H9 (cell line): ENCODE data around the gene ATP10B. TPM values are rescaled to one million over a fixed set of nuclear protein-coding genes. Genes with fewer than 3 reads are reported as not detected.

Source experiments
- DNase-seq: peaks from one replicate; pipeline ENCODE4 v3.0.0-alpha.2; 2017
- H2AFZ ChIP-seq: one replicate; pipeline ENCODE4 v1.6.1; 2013; ENCODE audit warnings: mild to moderate bottlenecking, low read length, control low read depth, moderate library complexity
- H2AK5ac ChIP-seq: 2 replicates; pipeline ENCODE4 v1.6.1; 2013; ENCODE audit warnings: low read length, control low read depth, mixed read lengths; ENCODE audit not compliant: insufficient read length
- H2BK120ac ChIP-seq: one replicate; pipeline ENCODE4 v1.6.1; 2013; ENCODE audit warnings: low read depth, mild to moderate bottlenecking, low read length, control low read depth, inconsistent platforms; ENCODE audit not compliant: poor library complexity, severe bottlenecking
- H2BK12ac ChIP-seq: 2 replicates; pipeline ENCODE4 v1.6.1; 2013; ENCODE audit warnings: low read length, control low read depth, mixed read lengths, low read depth; ENCODE audit not compliant: insufficient read length
- H2BK15ac ChIP-seq: 2 replicates; pipeline ENCODE4 v1.6.1; 2013; ENCODE audit warnings: low read depth, low read length, control low read depth
- H2BK20ac ChIP-seq: one replicate; pipeline ENCODE4 v1.6.1; 2013; ENCODE audit warnings: low read depth, mild to moderate bottlenecking, low read length, control low read depth, inconsistent platforms; ENCODE audit not compliant: poor library complexity, severe bottlenecking
- H2BK5ac ChIP-seq: 2 replicates; pipeline ENCODE4 v1.6.1; 2013; ENCODE audit warnings: low read length, control low read depth, mixed read lengths; ENCODE audit not compliant: insufficient read length
- H3K14ac ChIP-seq: 2 replicates; pipeline ENCODE4 v1.6.1; 2013; ENCODE audit warnings: low read length, control low read depth; ENCODE audit not compliant: insufficient read depth
- H3K18ac ChIP-seq: 2 replicates; pipeline ENCODE4 v1.6.1; 2013; ENCODE audit warnings: low read depth, mild to moderate bottlenecking, mixed read lengths, low read length, control low read depth; ENCODE audit not compliant: insufficient read length
- H3K23ac ChIP-seq: 2 replicates; pipeline ENCODE4 v1.6.1; 2013; ENCODE audit warnings: low read length, control low read depth, mixed read lengths, low read depth; ENCODE audit not compliant: insufficient read length
- H3K23me2 ChIP-seq: 2 replicates; pipeline ENCODE4 v1.6.1; 2013; ENCODE audit warnings: low read depth, mild to moderate bottlenecking, mixed read lengths, low read length, control low read depth; ENCODE audit not compliant: insufficient read length, poor library complexity, severe bottlenecking
- H3K27ac ChIP-seq: 2 replicates; pipeline ENCODE4 v1.5.1; 2013; ENCODE audit warnings: low read length, control low read depth, mixed read lengths, low read depth; ENCODE audit not compliant: insufficient read length
- H3K27me3 ChIP-seq: 2 replicates; pipeline ENCODE4 v1.6.1; 2013; ENCODE audit warnings: low read length, control low read depth, inconsistent platforms; ENCODE audit not compliant: insufficient read depth
- H3K4ac ChIP-seq: 2 replicates; pipeline ENCODE4 v1.6.1; 2013; ENCODE audit warnings: low read depth, mild to moderate bottlenecking, control low read depth, inconsistent platforms, low read length, moderate library complexity
- H3K4me1 ChIP-seq: 2 replicates; pipeline ENCODE4 v1.6.1; 2013; ENCODE audit warnings: low read length, control low read depth, inconsistent platforms; ENCODE audit not compliant: insufficient read depth
- H3K4me2 ChIP-seq: 2 replicates; pipeline ENCODE4 v1.6.1; 2013; ENCODE audit warnings: low read length, control low read depth, mixed read lengths; ENCODE audit not compliant: insufficient read length, insufficient read depth
- H3K56ac ChIP-seq: 2 replicates; pipeline ENCODE4 v1.6.1; 2013; ENCODE audit warnings: low read depth, mild to moderate bottlenecking, mixed read lengths, low read length, control low read depth; ENCODE audit not compliant: insufficient read length
- H3K79me1 ChIP-seq: 2 replicates; pipeline ENCODE4 v1.6.1; 2013; ENCODE audit warnings: low read depth, mild to moderate bottlenecking, moderate library complexity, low read length, control low read depth, inconsistent platforms; ENCODE audit not compliant: insufficient read depth, poor library complexity, severe bottlenecking
- H3K79me2 ChIP-seq: 2 replicates; pipeline ENCODE4 v1.6.1; 2013; ENCODE audit warnings: low read length, control low read depth, inconsistent platforms; ENCODE audit not compliant: insufficient read depth
- H3K9ac ChIP-seq: 2 replicates; pipeline ENCODE4 v1.6.1; 2013; ENCODE audit warnings: low read length, control low read depth, mixed read lengths; ENCODE audit not compliant: insufficient read length; ENCODE audit errors: extremely low read depth
- H3K9me3 ChIP-seq: one replicate; pipeline ENCODE4 v1.6.1; 2013; ENCODE audit warnings: low read depth, low read length, inconsistent platforms; ENCODE audit not compliant: control insufficient read depth
- H3T11ph ChIP-seq: one replicate; pipeline ENCODE4 v1.6.1; 2013; ENCODE audit warnings: mild to moderate bottlenecking, low read length, control low read depth, inconsistent platforms
- H4K20me1 ChIP-seq: one replicate; pipeline ENCODE4 v1.6.1; 2013; ENCODE audit not compliant: control insufficient read depth, insufficient read length, insufficient read depth
- H4K5ac ChIP-seq: 2 replicates; pipeline ENCODE4 v1.6.1; 2013; ENCODE audit warnings: low read depth, mild to moderate bottlenecking, mixed read lengths, low read length, control low read depth; ENCODE audit not compliant: insufficient read length
- H4K8ac ChIP-seq: replicated peaks from 2 replicates; pipeline ENCODE4 v1.6.1; 2013; ENCODE audit warnings: low read length, control low read depth, mixed read lengths, low read depth; ENCODE audit not compliant: insufficient read length
- H4K91ac ChIP-seq: 2 replicates; pipeline ENCODE4 v1.6.1; 2013; ENCODE audit warnings: low read depth, mild to moderate bottlenecking, moderate library complexity, mixed read lengths, low read length, control low read depth; ENCODE audit not compliant: insufficient read length
- H3K27ac Mint-ChIP-seq, 3 experiments: 2 replicates in 2 of 3; 3 replicates in 1 of 3; pipeline ENCODE4 v1.8.0; 2020 to 2021; ENCODE audit warnings: mixed read lengths in 3 of 3, mild to moderate bottlenecking in 1 of 3, moderate library complexity in 1 of 3
- H3K27me3 Mint-ChIP-seq: 2 replicates; pipeline ENCODE4 v1.8.0; 2021; ENCODE audit warnings: low read depth, mild to moderate bottlenecking, moderate library complexity, mixed read lengths
- H3K36me3 Mint-ChIP-seq, 3 experiments: 2 replicates in 2 of 3; 3 replicates in 1 of 3; pipeline ENCODE4 v1.8.0; 2020 to 2021; ENCODE audit warnings: low read depth in 3 of 3, mixed read lengths in 3 of 3; ENCODE audit not compliant: insufficient read depth in 1 of 3
- H3K4me1 Mint-ChIP-seq, 2 experiments: 2 replicates each; pipeline ENCODE4 v1.8.0; 2020; ENCODE audit warnings: mixed read lengths in 2 of 2
- H3K4me3 Mint-ChIP-seq, 2 experiments: 2 replicates in 1 of 2; 3 replicates in 1 of 2; pipeline ENCODE4 v1.8.0; 2020 to 2021; ENCODE audit warnings: mild to moderate bottlenecking in 2 of 2, mixed read lengths in 2 of 2, moderate library complexity in 1 of 2
- H3K9me3 Mint-ChIP-seq, 2 experiments: 2 replicates in 1 of 2; 3 replicates in 1 of 2; pipeline ENCODE4 v1.8.0; 2020; ENCODE audit warnings: mild to moderate bottlenecking in 2 of 2, mixed read lengths in 2 of 2, moderate library complexity in 1 of 2
- CTCF ChIP-seq: fragments of 200-600 bp; sonication (generic); conservative IDR thresholded peaks from 3 replicates; pipeline ENCODE4 v1.8.0; 2021; ENCODE audit warnings: antibody characterized with exemption, mild to moderate bottlenecking
- WGBS: extraction: QIAGEN DNeasy Blood & Tissue Kit; methylation state at CpG from one replicate; pipeline ENCODE4 v1.1.7; 2013; ENCODE audit warnings: missing lambda C conversion rate, low lambda C conversion rate, mixed read lengths; ENCODE audit not compliant: insufficient read length; ENCODE audit errors: extremely low coverage; 5-methylcytosine and 5-hydroxymethylcytosine counted together
- total RNA-seq: library from RNA; stranded (reverse); gene quantifications from 2 replicates; pipeline ENCODE4 v1.2.1, GENCODE V29; 2021

Gene ATP10B
- total RNA-seq, 1 experiment from 2014 or later: 0.42 TPM

GRCh38 chr5:160665460-160665859, 186.6 kb downstream of the ATP10B start:
- no peak overlapping the region for H3K4me3 Mint-ChIP-seq
- H3K4me1 ChIP-seq: no peaks in the 10 kb centered on the region
- no peaks in the 10 kb centered on the region for H3K27me3 ChIP-seq
- no peak overlapping the region for H2BK15ac ChIP-seq
- no peaks in the 10 kb centered on the region for H3K79me2 ChIP-seq
- no peak overlapping the region for H4K8ac ChIP-seq
- no peak overlapping the region for H2AFZ ChIP-seq
- no peak overlapping the region for H3K4ac ChIP-seq
- no peak overlapping the region for H2BK20ac ChIP-seq
- no peaks in the 10 kb centered on the region for H3K9me3 ChIP-seq
- no CpG with 5 or more reads among the region's 3 CpGs for WGBS
- H3K23me2 ChIP-seq: no peaks in the 10 kb centered on the region
- no peak overlapping the region for H3K14ac ChIP-seq
- no peak for TF ChIP-seq CTCF
- H3T11ph ChIP-seq: no peak overlapping the region
- H2BK12ac ChIP-seq: no peak overlapping the region
- no peaks in the 10 kb centered on the region for H3K27me3 Mint-ChIP-seq
- peaks cover 11 to 16% of the 10 kb centered on the region in 2 experiments for H3K4me1 Mint-ChIP-seq
- no peak for DNase-seq
- H3K27ac ChIP-seq: no peak overlapping the region
- H4K20me1 ChIP-seq: no peaks in the 10 kb centered on the region
- no peak overlapping the region for H3K23ac ChIP-seq
- no peak overlapping the region for H3K56ac ChIP-seq
- no peak overlapping the region for H3K18ac ChIP-seq
- H3K9me3 Mint-ChIP-seq: no peaks in the 10 kb centered on the region
- no peak overlapping the region for H4K91ac ChIP-seq
- H3K27ac Mint-ChIP-seq: no peak overlapping the region
- no peaks in the 10 kb centered on the region for H3K36me3 Mint-ChIP-seq
- no peak overlapping the region for H2BK120ac ChIP-seq
- H2AK5ac ChIP-seq: no peak overlapping the region
- H3K9ac ChIP-seq: no peak overlapping the region
- no peaks in the 10 kb centered on the region for H3K79me1 ChIP-seq
- no peak overlapping the region for H3K4me2 ChIP-seq
- H4K5ac ChIP-seq: no peak overlapping the region
- no peak overlapping the region for H2BK5ac ChIP-seq
